Measurements from ENCODE around the gene HPRT1.
A peak's percentile ranks its signal among the peaks of the same experiment; 100 is the strongest.
"Not testable (repeated sequence)": the region's sequence is repeated elsewhere in the genome, so short reads cannot be mapped to it uniquely, and the experiment has no call there.

Gene HPRT1, protein sequence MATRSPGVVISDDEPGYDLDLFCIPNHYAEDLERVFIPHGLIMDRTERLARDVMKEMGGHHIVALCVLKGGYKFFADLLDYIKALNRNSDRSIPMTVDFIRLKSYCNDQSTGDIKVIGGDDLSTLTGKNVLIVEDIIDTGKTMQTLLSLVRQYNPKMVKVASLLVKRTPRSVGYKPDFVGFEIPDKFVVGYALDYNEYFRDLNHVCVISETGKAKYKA

GRCh38 chrX:134460005-134460861 is at the start of gene HPRT1:
Gene HPRT1, plus strand, starts transcription at chrX:134460165. Its CDS starts 147 bp downstream, at chrX:134460312.
- peak; percentile 77 for DNase-seq (ENCODE audit: low spot score)

DNA sequence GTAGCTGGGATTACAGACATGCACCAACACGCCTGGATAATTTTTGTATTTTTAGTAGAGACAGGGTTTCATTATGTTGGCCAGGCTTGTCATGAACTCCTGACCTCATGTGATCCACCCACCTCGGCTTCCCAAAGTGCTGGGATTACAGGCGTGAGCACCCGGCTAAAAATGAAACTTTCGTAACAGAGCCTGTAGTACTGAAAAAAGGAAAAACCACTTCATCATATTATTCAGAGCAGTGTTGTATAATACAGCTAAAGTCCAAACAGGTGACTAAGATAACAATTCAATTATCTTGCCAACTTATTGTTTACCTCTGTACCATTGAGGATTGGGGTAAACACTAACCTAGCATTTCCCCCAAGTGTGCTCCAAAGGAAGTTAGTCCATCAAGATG is 43.9 kb upstream of the HPRT1 start:
- DNase-seq (ENCODE audit: low spot score): no peak

DNA sequence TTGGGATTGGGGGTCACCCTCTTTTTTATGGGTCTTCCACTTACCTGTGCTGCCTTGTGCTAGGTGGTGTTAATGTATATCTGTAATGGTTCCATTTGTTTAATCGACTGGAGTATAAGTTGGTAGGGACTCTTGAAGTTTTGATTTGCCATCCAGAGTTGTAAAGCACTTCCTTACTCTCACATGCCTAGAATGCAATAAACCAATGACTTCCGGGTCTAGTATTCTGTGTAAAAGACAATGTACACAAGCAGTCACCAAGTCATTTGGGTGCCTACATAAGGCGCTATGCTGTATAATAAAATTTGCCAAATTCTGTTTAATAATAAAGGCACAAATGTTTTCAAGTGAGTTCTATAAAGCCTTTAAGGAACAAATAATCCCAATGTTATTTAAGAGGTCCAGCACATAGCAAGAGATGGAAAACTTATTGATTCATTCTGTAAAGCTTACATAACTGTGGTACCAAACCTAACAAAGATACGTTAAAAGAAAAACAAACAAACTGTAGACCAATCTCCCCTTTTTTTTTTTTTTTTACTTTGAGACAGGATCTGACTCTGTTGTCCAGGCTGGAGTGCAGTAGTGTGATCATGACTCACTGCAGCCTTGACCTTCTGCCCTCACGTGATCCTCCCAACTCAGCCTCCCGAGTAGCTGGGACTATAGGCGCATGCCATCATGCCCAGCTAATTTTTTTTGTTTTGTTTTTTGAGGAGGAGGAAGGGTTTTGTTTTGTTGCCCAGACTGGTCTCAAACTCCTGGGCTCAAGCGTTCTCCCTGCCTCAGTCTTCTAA is 41.5 kb upstream of the HPRT1 start:
- DNase-seq (ENCODE audit: low spot score): no peak

DNA sequence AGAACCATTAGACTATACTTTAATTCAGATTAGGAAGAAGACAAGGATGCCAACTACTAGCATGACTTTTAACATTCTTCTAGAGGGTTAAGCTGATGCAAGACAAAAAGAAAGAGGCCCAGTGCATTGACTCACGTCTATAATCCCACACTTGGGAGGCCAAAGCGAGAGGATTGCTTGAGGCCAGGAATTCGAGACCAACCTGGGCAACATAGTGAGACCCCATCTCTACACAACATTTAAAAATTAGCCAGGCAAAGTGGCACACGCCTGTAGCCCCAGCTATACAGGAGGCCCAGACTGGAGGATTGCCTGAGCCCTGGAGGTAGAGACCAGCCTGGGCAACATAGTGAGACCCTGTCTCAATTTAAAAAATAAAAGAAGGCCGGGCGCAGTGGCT is 40.2 kb upstream of the HPRT1 start:
- no peak for DNase-seq (ENCODE audit: low spot score)

GRCh38 chrX:134423606-134424005 is 36.4 kb upstream of the HPRT1 start:
- no peak for DNase-seq (ENCODE audit: low spot score)

GRCh38 chrX:134426281-134426680 is 33.7 kb upstream of the HPRT1 start:
- no peak for DNase-seq (ENCODE audit: low spot score)

DNA sequence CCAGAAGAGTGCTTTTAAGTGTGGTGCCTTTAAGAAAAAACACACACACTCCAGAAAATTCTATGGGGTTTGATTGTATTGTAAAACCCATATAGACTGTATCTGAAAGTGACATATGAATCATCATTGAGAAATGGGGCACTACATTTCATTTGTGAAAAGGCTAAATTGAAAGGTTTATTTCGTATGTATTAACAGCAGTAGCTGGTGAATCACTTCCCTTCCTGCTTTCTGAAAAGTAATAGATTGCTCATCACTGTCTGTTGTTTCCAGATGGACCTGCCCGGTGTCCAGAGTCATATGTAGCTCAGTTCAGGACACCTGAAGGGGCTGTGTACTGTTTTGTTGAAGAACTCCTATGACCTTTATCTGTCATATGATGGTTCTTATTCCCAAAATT is 28.1 kb upstream of the HPRT1 start:
- DNase-seq (ENCODE audit: low spot score): no peak

- no peak for DNase-seq (ENCODE audit: low spot score)
Measured at GRCh38 chrX:134435894-134436293, 24.1 kb upstream of the HPRT1 start.

- DNase-seq (ENCODE audit: low spot score): no peak
Measured at GRCh38 chrX:134443020-134443419, 16.9 kb upstream of the HPRT1 start.

DNA sequence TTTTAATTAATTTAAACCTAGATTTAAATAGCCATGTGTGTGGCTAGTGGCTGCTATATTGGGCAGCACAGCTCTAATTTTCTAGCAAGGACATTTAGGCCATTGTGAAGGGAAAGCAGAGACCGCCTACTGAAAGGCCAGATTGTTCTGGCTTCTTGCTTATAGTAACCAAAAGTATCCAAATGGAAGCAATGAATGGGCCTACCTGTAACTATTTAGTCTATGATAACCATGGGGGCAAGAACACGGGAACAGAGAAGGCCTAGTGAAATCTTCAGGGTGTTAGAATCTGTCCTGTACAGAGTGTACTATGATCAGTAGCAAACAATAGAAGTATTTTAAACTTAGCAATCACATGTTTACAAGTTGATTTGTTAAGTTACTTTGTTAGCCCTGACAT is 16.5 kb upstream of the HPRT1 start:
- DNase-seq (ENCODE audit: low spot score): no peak

DNA sequence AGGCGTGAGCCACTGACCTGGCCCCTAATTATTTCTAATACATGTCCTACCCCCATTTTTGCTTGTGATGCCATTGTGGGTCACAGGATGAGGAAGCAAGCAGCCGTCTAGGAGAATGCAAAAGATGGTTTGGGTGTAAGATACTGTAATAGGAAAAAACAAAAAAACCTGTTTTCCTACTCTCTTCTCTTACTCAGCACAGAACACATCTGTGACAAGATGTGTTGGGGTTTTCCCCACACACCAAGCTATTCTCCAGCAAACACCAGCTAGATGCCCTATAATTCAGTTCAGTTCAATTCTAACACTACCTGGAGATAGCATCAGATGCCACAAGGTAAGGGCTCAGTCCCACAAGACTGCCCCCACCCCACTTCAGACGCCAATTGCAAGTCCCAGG is 15.3 kb upstream of the HPRT1 start:
- no peak for DNase-seq (ENCODE audit: low spot score)

GRCh38 chrX:134452596-134452995 is 7.4 kb upstream of the HPRT1 start:
- DNase-seq (ENCODE audit: low spot score): no peak

- DNase-seq (ENCODE audit: low spot score): no peak
Measured at GRCh38 chrX:134453631-134454030, 6.3 kb upstream of the HPRT1 start.

DNA sequence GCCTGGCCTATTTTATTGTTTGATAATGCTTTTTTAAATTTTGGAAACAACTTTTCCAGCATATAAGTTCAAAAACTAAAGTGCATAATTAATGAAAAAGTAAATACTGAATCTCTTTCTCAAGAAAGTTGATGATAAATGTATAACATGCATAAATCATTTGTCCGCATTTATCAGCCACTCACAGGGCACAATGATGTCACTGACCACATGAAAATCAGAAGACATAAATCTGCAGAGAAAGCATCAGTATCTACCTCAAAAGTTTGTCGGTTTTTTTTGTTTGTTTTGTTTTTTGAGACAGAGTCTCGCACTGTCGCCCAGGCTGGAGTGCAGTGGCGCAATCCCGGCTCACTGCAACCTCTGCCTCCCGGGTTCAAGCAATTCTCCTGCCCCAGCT is 5.5 kb upstream of the HPRT1 start:
- DNase-seq (ENCODE audit: low spot score): no peak

DNA sequence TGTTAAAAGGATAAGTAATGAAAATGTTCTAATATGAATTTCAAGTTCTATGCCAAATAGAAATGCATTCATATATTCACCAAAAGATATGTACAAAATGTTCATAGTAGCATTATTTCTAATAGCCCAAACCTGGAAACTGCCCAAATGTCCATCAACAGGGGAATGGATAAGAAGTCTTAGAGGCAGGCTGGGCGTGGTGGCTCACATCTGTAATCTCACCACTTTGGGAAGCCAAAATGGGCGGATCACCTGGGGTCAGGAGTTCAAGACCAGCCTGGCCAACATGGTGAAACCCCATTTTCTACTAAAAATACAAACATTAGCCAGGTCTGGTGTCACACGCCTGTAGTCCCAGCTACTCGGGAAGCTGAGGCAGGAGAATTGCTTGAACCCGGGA is 2.3 kb upstream of the HPRT1 start:
- DNase-seq (ENCODE audit: low spot score): no peak

GRCh38 chrX:134459683-134460004 is 321 bp upstream of the HPRT1 start:
- no peak for DNase-seq (ENCODE audit: low spot score)

DNA sequence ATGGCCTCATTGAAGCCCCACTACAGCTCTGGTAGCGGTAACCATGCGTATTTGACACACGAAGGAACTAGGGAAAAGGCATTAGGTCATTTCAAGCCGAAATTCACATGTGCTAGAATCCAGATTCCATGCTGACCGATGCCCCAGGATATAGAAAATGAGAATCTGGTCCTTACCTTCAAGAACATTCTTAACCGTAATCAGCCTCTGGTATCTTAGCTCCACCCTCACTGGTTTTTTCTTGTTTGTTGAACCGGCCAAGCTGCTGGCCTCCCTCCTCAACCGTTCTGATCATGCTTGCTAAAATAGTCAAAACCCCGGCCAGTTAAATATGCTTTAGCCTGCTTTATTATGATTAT is 876 bp downstream of the HPRT1 start:
- no peak for DNase-seq (ENCODE audit: low spot score)

- no peak for DNase-seq (ENCODE audit: low spot score)
Measured at GRCh38 chrX:134461437-134461836, 1.5 kb downstream of the HPRT1 start.

- DNase-seq (ENCODE audit: low spot score): no peak
Measured at GRCh38 chrX:134462927-134463326, 3.0 kb downstream of the HPRT1 start.

DNA sequence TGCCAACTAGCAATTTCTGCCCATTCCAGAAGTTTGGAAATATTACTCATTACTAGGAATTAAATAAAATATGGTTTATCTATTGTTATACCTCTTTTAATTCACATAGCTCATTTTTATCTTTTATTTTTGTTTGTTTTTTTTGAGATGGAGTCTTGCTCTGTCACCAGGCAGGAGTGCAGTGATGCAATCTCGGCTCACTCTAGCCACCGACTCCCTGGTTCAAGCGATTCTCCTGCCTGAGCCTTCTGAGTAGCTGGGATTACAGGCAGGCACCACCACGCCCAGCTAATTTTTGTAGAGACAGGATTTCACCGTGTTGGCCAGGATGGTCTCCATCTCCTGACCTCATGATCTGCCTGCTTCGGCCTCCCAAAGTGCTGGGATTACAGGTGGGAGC is 4.5 kb downstream of the HPRT1 start:
- not testable (repeated sequence) for DNase-seq (ENCODE audit: low spot score)

- DNase-seq (ENCODE audit: low spot score): no peak
Measured at GRCh38 chrX:134469486-134469885, 9.5 kb downstream of the HPRT1 start.

- DNase-seq (ENCODE audit: low spot score): no peak
Measured at GRCh38 chrX:134470013-134470412, 10.0 kb downstream of the HPRT1 start.

- no peak for DNase-seq (ENCODE audit: low spot score)
Measured at GRCh38 chrX:134472041-134472440, 12.1 kb downstream of the HPRT1 start.
